Adipocyte (in vitro differentiated cells): ENCODE measurements around the gene ADGRG6.

ENCODE experiments used
- DNase-seq: peaks from one replicate; pipeline ENCODE4 v3.0.0-alpha.2; 2015; ENCODE audit warnings: low read depth
- H3K27me3 ChIP-seq: replicated peaks from 2 replicates; pipeline ENCODE4 v1.7.0; 2013; ENCODE audit warnings: mild to moderate bottlenecking, low read length, moderate library complexity; ENCODE audit not compliant: control insufficient read depth, insufficient read depth
- H3K36me3 ChIP-seq: 2 replicates; pipeline ENCODE4 v1.7.0; 2013; ENCODE audit warnings: low read length, mild to moderate bottlenecking, moderate library complexity; ENCODE audit not compliant: control insufficient read depth, insufficient read depth, severe bottlenecking
- H3K4me1 ChIP-seq: 2 replicates; pipeline ENCODE4 v1.7.0; 2013; ENCODE audit warnings: mild to moderate bottlenecking, low read length, moderate library complexity; ENCODE audit not compliant: control insufficient read depth, insufficient read depth
- H3K4me3 ChIP-seq: 2 replicates; pipeline ENCODE4 v1.7.0; 2013; ENCODE audit warnings: mild to moderate bottlenecking, low read length, moderate library complexity
- H3K9ac ChIP-seq: 2 replicates; pipeline ENCODE4 v1.7.0; 2013; ENCODE audit warnings: mild to moderate bottlenecking, low read length, moderate library complexity
- H3K9me3 ChIP-seq: 2 replicates; pipeline ENCODE4 v1.7.0; 2013; ENCODE audit warnings: mild to moderate bottlenecking, low read length, moderate library complexity; ENCODE audit not compliant: control insufficient read depth

The ADGRG6 gene

DNA sequence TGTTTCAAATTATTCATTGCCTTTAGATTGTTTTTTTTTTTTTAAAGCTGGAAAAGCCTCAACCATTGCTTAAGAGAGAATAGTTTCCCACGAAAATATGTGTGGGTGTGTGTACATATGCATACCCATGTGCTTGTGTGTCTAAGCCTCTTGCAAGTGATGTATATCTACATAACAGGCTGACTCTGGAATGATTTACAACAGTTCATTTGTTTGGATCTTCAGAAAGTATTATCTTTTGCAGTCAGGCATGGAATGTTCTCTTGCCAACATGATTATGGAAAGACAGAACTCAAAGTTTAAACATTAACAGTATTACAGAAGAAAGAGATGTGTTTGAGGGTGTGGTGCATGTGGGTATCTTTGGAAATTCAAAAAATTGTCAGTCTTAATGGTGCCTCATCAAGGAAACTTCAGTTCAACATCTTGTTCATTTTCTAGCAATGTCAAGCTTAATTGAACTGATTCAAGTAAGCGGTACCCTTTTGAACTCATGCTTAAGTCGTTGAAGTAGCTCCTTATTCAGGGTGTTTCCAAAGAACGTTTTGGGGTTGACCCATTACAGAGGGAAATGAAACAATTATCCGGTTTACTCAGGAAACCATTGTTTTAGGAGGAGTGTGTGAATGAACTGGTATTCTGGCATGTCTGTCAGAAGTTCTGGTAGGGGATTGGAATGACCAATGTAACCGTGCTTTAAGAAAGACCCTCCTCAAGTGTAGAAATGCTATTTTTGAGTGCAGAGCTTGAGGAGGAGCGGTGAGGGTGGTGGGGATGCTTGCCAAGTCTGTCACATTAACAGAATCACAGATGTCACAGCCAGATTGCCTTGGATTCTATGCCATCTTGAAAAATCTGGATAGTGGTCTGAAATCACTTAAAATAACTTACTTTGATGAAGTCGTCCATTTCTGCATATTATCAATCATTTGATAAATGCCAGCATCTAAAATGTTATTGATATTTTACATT lies 60.3 kb downstream of the ADGRG6 start:
- no peaks in the 10 kb centered on the region for H3K27me3 ChIP-seq
- no peaks in the 10 kb centered on the region for H3K36me3 ChIP-seq
- peaks cover 5% of the 10 kb centered on the region for H3K4me1 ChIP-seq
- H3K9me3 ChIP-seq, result no peaks in the 10 kb centered on the region
- no peak overlapping the region for H3K4me3 ChIP-seq
- H3K9ac ChIP-seq, result no peak overlapping the region
- peak; percentile 93 for DNase-seq

DNA sequence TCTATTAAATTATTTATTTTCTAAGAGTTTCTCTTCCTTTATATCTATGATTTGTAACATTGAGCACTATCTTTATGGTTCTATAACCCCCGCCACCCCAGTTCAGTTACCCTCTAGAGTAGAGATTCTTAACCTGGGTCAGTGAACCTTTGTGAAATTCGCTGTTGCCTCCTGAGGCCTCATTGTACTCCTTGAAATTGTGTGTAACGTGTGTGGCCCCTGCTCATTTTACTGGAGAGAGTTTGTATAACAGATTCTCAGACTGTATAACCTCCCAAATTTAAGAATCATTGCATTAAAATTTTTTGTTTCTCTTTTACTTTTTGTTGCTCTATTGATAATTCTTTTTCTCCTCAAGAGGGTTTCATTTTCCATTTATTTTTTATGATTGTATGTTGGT lies 65.3 kb downstream of the ADGRG6 start:
- Histone ChIP-seq H3K27me3 (no peaks in the 10 kb centered on the region), H3K36me3 (no peaks in the 10 kb centered on the region), H3K4me3 (peak overlapping the region; percentile 2), H3K9ac (no peak overlapping the region), H3K9me3 (no peaks in the 10 kb centered on the region), H3K4me1 (peaks cover 7% of the 10 kb centered on the region)
- no peak for DNase-seq

DNA sequence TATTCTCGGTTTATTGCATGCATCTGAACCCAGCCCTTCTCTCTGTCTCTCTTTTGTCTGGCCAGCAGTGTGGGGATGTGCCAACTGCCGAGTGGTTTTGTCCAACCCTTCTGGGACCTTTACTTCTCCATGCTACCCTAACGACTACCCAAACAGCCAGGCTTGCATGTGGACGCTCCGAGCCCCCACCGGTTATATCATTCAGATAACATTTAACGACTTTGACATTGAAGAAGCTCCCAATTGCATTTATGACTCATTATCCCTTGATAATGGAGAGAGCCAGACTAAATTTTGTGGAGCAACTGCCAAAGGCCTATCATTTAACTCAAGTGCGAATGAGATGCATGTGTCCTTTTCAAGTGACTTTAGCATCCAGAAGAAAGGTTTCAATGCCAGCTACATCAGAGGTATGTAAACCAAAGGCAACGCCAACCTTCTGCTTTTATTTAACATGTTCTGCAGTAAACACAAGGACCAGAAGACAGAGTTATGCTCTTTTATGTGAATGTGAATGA lies 65.8 kb downstream of the ADGRG6 start:
- H3K9me3 ChIP-seq, result no peaks in the 10 kb centered on the region
- H3K27me3 ChIP-seq, result no peaks in the 10 kb centered on the region
- H3K9ac ChIP-seq, result no peak overlapping the region
- no peaks in the 10 kb centered on the region for H3K36me3 ChIP-seq
- DNase-seq, result no peak
- H3K4me3 ChIP-seq, result peak overlapping the region; percentile 2
- peaks cover 7% of the 10 kb centered on the region for H3K4me1 ChIP-seq

DNA sequence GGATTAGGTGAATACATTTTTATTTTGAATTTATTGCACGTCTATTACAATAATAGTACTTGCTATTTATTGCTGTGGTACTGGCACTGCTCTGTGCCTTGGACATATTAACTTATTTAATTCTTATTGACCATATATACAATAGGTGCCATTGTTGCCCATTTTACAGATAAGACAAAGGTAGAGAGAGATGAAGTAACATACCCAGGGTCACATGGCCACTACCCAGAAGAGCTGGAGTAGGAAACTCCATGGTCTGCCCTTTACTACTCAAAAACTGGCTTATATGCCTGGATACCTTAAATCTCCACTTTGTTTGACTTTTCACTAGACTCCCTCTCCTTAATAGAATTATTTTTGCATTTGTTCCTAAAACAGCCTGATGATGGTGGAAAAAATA lies 67.5 kb downstream of the ADGRG6 start:
- no peak overlapping the region for H3K9ac ChIP-seq
- DNase-seq, result no peak
- no peaks in the 10 kb centered on the region for H3K27me3 ChIP-seq
- H3K9me3 ChIP-seq, result no peaks in the 10 kb centered on the region
- no peaks in the 10 kb centered on the region for H3K36me3 ChIP-seq
- H3K4me3 ChIP-seq, result no peak overlapping the region
- peaks cover 7% of the 10 kb centered on the region for H3K4me1 ChIP-seq

DNA sequence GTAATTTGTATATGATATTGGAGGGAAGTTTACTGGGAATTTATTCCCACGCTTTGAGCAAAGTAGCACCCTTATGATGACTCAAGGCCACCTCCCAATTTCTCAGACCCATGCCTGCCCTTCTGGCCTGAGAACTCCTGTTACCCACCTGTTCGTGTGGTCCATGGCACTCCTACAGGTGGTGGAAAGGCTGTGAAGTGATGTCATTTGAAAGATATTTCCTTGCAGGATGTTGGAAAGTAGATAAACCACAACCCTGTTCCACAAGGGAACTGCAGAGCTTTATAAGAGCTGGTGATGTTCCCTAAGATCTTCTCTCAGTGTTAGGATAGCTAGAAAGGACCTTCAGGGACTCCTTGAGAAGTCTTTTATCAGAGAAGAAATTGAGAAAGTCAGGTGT lies 70.5 kb downstream of the ADGRG6 start:
- Histone ChIP-seq H3K4me1 (peaks cover 17% of the 10 kb centered on the region), H3K9me3 (no peaks in the 10 kb centered on the region), H3K27me3 (no peaks in the 10 kb centered on the region), H3K4me3 (no peak overlapping the region), H3K36me3 (no peaks in the 10 kb centered on the region), H3K9ac (no peak overlapping the region)
- no peak for DNase-seq

DNA sequence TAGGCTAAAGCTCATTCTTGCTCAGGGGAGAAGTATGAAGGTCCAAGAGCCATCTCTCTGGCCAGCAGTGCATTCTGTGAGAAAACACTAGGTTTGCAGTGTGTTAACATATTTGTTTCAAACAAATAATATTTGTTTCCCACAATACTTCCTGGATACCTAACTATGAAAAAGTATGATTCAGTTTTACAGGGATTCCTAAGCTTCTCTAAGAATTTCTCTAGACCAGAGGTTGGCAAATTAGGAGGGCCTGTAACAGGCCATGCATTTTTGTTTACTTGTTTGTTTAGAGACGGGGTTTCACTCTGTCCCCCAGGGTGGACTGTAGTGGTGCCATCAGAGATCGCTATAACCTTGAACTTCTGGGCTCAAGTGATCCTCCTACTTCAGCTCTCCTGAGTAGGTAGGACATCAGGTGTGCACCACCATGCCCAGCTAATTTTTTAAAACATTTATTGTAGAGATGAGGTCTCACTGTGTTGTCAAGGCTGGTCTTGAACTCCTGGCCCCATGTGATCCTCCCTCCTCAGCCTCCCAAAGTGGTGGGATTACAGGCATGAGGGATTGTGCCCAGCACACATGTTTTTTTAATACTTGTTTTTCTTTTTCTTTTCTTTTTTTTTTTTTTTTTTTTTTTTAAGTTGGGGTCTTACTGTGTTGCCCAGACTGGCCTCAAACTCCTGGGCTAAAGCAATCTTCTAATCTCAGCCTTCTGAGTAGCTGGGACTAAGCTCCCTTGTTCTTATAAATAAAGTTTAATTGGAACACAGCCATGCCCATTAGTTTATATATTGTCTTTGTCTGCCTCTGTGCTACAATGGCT lies 71.7 kb downstream of the ADGRG6 start:
- Histone ChIP-seq H3K4me1 (peaks cover 23% of the 10 kb centered on the region), H3K36me3 (no peaks in the 10 kb centered on the region), H3K4me3 (no peak overlapping the region), H3K9me3 (no peaks in the 10 kb centered on the region), H3K9ac (no peak overlapping the region), H3K27me3 (no peaks in the 10 kb centered on the region)
- DNase-seq, result no peak

DNA sequence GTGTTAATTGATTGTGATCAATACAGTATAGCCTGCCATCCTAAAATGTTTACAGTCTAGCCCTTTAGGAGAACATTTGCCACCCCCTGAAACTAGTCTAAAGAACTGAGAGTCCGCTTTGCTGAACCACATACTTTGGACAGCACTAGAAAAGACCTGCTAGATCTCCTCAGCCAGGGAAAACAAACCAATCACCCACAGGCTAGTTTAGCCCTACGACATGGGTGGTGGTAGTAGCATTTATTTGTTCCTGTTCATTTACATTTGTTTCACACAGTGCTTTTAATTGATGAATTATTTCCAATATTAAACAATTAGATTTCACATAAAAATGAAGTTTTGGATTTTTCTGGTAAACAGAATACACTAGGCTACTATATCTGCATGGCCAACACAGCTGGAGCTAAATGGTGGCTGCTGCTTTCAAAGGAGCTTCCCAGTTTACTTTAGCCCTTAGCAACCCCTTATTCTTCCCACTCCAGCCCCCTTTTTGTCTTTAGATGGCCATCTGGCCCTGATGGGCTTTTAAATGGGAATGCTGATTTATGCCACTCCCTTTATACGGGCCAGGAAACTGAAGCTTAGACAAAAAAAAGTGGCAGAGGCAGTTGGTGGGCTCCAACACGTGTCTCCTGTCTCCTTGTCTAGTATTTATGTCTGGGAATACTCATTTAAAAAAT lies 72.4 kb downstream of the ADGRG6 start:
- no peaks in the 10 kb centered on the region for H3K36me3 ChIP-seq
- no peak overlapping the region for H3K9ac ChIP-seq
- H3K9me3 ChIP-seq, result no peaks in the 10 kb centered on the region
- no peak for DNase-seq
- H3K4me1 ChIP-seq, result peaks cover 28% of the 10 kb centered on the region
- no peaks in the 10 kb centered on the region for H3K27me3 ChIP-seq
- no peak overlapping the region for H3K4me3 ChIP-seq

DNA sequence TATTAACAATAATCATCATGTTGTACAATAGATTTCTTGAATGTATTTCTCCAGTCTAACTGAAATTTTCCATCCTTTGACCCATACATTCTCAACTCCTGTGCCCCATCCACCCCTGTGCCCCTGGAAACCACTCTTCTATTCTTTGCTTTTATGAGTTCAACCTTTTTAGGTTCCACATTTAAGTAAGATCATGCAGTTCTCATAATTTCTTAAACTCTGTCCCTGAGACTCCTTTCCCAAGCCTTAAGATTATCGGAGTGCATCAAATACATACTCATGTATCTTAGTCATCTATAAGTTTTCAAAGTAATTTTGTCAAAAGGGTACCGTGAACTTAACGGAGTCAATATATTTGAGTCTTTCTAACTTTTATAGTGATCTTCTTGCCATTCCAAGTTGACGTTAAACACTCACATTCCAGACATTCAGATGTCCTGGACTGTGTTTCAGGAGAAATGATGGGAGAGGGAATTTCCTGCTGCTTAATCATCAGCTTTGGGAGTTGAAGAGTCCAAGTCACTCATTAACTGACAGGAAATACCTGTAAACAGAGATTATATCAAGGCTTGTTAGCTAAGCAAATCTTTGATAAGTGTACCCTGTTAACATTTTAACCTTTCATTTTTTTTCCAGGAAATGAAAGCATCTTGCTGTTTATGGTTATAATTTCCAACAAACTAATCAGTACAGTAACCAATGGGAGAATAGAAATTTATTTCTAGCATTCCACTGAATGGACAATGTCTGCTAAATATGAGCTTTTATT lies 73.3 kb downstream of the ADGRG6 start:
- no peak overlapping the region for H3K4me3 ChIP-seq
- H3K9ac ChIP-seq, result no peak overlapping the region
- DNase-seq, result peak; percentile 69
- peaks cover 28% of the 10 kb centered on the region for H3K4me1 ChIP-seq
- no peaks in the 10 kb centered on the region for H3K36me3 ChIP-seq
- no peaks in the 10 kb centered on the region for H3K27me3 ChIP-seq
- no peaks in the 10 kb centered on the region for H3K9me3 ChIP-seq

DNA sequence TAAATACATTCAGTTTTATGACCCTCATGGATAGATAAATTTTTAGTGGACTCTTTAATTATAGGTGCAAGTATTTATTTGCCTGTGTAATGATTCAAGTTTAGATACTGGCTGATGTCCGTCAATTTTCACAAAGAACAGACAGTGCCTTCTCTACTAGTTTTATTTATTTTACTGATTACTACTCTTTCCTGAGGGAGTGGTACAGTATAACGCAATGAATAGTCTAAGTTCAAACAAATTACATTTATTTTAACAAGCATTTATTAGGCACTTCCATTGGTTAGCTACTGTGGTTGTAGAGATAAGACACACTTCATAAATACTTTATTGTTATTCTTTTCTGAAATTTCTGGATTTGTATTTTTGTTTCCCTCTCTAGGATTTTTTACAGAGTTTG lies 74.3 kb downstream of the ADGRG6 start:
- H3K4me3 ChIP-seq, result no peak overlapping the region
- no peak for DNase-seq
- H3K4me1 ChIP-seq, result peaks cover 28% of the 10 kb centered on the region

DNA sequence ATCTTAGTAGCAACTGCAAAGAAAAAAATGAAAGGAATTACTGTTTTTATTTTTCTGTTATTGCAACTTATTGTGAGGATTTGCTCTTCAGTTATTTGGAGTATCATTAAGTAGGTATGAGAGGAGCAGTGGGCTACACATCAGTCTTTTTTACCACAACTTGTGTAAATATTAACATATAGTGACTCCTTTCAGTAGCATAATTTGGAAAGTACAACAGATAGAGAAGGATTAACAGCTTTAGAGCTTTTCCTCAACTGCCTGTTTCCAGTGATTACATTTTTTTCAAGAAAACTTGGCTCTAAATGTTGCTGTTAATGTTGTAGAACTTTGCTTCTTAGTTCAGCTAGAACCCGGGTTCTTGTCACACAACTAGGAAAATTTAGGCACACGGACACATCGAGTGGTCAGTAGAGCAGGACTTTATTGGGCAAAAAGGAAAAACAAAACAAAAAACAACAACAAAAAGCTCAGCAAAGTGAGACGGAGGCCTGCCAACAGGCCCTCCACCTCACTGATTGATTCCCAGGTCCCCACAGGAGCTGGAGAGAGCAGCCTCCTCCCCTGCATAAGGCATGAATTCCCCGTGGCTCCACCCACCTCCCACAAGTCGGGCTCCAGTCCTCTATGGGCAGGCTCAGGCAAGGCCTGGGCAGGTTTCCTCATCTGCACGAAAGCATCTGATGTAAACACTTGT lies 75.1 kb downstream of the ADGRG6 start:
- H3K27me3 ChIP-seq, result no peaks in the 10 kb centered on the region
- DNase-seq, result no peak

More for the DNA sequence above, 74.3 kb downstream of the ADGRG6 start:
- no peaks in the 10 kb centered on the region for H3K9me3 ChIP-seq
- no peak overlapping the region for H3K9ac ChIP-seq
- H3K27me3 ChIP-seq, result no peaks in the 10 kb centered on the region
- no peaks in the 10 kb centered on the region for H3K36me3 ChIP-seq

More for the DNA sequence above, 75.1 kb downstream of the ADGRG6 start:
- Histone ChIP-seq H3K9me3 (no peaks in the 10 kb centered on the region), H3K36me3 (no peaks in the 10 kb centered on the region), H3K9ac (no peak overlapping the region), H3K4me3 (no peak overlapping the region), H3K4me1 (peaks cover 28% of the 10 kb centered on the region)
